CD4-positive, alpha-beta T cell (primary cell): ENCODE data around the gene SLC37A2. TPM values are rescaled to one million over a fixed set of nuclear protein-coding genes. Genes with fewer than 3 reads are reported as not detected.

Source experiments
- ATAC-seq: fragments of 200-7000 bp; cut with Tn5 transposase; one replicate; pipeline ENCODE4 v1.10.0; 2022; ENCODE audit warnings: mild to moderate bottlenecking; ENCODE audit not compliant: poor library complexity
- CTCF ChIA-PET: fragments of 350-600 bp; sonication (Branson Sonifier 250); formaldehyde crosslinking; loops from one replicate; lab custom pipeline; 2021; ENCODE audit warnings: antibody characterized with exemption, inconsistent platforms; lab: Charles Lee
- POLR2A ChIA-PET: fragments of 350-600 bp; sonication (Branson Sonifier 250); formaldehyde crosslinking; loops from one replicate; lab custom pipeline; 2021; ENCODE audit warnings: antibody characterized with exemption, inconsistent platforms; lab: Charles Lee
- DNase-seq, 14 experiments: peaks; one replicate each; pipeline ENCODE4 v3.0.0-alpha.2; 2013 to 2020; ENCODE audit warnings: mixed read lengths in 2 of 14
- H3K27ac ChIP-seq, 2 donors: one replicate each; pipeline versions ENCODE4 v1.5.1 to v1.7.0; 2013; ENCODE audit warnings: low read length in 2 of 2, low read depth in 1 of 2, mild to moderate bottlenecking in 1 of 2
- H3K27me3 ChIP-seq, 2 experiments: 1 replicate in 1 of 2; 2 replicates in 1 of 2; pipeline versions ENCODE4 v1.6.1 to v1.7.0; 2013; ENCODE audit warnings: low read length in 2 of 2, control low read depth in 1 of 2, mild to moderate bottlenecking in 1 of 2, moderate library complexity in 1 of 2; ENCODE audit not compliant: insufficient read depth in 2 of 2, control insufficient read depth in 1 of 2
- H3K36me3 ChIP-seq: one replicate; pipeline ENCODE4 v1.6.1; 2013; ENCODE audit warnings: low read length, control low read depth; ENCODE audit not compliant: insufficient read depth
- H3K4me1 ChIP-seq: one replicate; pipeline ENCODE4 v1.6.1; 2013; ENCODE audit warnings: low read length, control low read depth; ENCODE audit not compliant: insufficient read depth
- H3K4me3 ChIP-seq: one replicate; pipeline ENCODE4 v1.5.1; 2013; ENCODE audit warnings: mild to moderate bottlenecking, low read length, moderate library complexity
- H3K9me3 ChIP-seq, 2 experiments: 1 replicate in 1 of 2; 2 replicates in 1 of 2; pipeline versions ENCODE4 v1.6.1 to v1.7.0; 2013; ENCODE audit warnings: low read length in 2 of 2, mild to moderate bottlenecking in 2 of 2, control low read depth in 1 of 2, moderate library complexity in 1 of 2; ENCODE audit not compliant: control insufficient read depth in 1 of 2, insufficient read depth in 1 of 2
- H3K27ac Mint-ChIP-seq: one replicate; pipeline ENCODE4 v1.8.0; 2020; ENCODE audit warnings: mixed read lengths
- H3K27me3 Mint-ChIP-seq: one replicate; pipeline ENCODE4 v1.8.0; 2021; ENCODE audit warnings: mixed read lengths
- H3K36me3 Mint-ChIP-seq: one replicate; pipeline ENCODE4 v1.8.0; 2021; ENCODE audit warnings: low read depth, mixed read lengths
- H3K4me1 Mint-ChIP-seq: one replicate; pipeline ENCODE4 v1.8.0; 2021; ENCODE audit warnings: low read depth, mixed read lengths
- H3K4me3 Mint-ChIP-seq: one replicate; pipeline ENCODE4 v1.8.0; 2020; ENCODE audit warnings: mild to moderate bottlenecking, mixed read lengths
- H3K9me3 Mint-ChIP-seq: one replicate; pipeline ENCODE4 v1.8.0; 2020; ENCODE audit warnings: mixed read lengths
- intact Hi-C, 2 experiments: fragments of 100-400 bp; cut with DNase I in 1 of 2; cut with micrococcal nuclease in 1 of 2; formaldehyde crosslinking; loops; one replicate each; pipeline versions ENCODE4 v1.15.1 to v1.9.0; 2023 to 2025; cut with DNase I, micrococcal nuclease
- total RNA-seq, 174 experiments: library from RNA in 2 of 174; stranded (reverse) in 2 of 174; gene quantifications; one replicate each; pipeline ENCODE4 v1.2.3 and lab custom pipeline; 2021 to 2026
- TF ChIP-seq, protein P1 (sequence below): fragments of 200-600 bp; IDR thresholded peaks from one replicate; pipeline ENCODE4 v1.8.0; 2022; ENCODE audit warnings: antibody characterized with exemption, mild to moderate bottlenecking

The SLC37A2 gene
- total RNA-seq, 2 experiments from 2014 or later, result 0.25 to 0.34 TPM

DNA sequence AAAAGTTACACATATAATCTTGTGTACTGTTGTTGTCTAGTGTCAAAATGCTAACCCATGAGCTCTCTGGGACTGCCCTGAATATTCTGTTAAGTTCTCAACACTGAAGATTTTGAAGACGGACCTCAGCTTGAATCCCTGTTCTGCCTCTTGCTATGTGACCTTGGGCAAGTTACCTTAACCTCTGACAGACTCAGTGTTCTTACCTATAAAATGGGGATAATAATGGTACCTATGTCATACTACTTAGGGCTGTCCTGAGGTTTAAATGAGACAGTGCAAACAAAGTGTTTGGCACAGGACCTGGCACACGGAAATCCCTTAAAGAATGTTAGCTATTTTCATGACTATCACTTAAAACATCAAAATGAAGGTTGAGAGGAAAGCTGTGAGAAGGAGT, 37.0 kb downstream of the SLC37A2 start:
- DNase-seq (no peak), ATAC-seq (no peak)
- no peaks in the 10 kb centered on the region for H3K9me3 ChIP-seq
- intact Hi-C loops, result no loop called here
- H3K27me3 ChIP-seq, result no peaks in the 10 kb centered on the region
- CTCF ChIA-PET, result no interaction called here
- H3K27ac ChIP-seq, result no peak overlapping the region
- peaks cover 15% of the 10 kb centered on the region for H3K36me3 ChIP-seq
- POLR2A ChIA-PET, result no interaction called here
- Mint-ChIP-seq H3K36me3 (peaks cover 67% of the 10 kb centered on the region), H3K27me3 (no peaks in the 10 kb centered on the region), H3K4me1 (no peaks in the 10 kb centered on the region), H3K27ac (no peak overlapping the region), H3K9me3 (no peaks in the 10 kb centered on the region), H3K4me3 (no peak overlapping the region)
- H3K4me3 ChIP-seq, result no peak overlapping the region
- TF ChIP-seq, protein P1, sequence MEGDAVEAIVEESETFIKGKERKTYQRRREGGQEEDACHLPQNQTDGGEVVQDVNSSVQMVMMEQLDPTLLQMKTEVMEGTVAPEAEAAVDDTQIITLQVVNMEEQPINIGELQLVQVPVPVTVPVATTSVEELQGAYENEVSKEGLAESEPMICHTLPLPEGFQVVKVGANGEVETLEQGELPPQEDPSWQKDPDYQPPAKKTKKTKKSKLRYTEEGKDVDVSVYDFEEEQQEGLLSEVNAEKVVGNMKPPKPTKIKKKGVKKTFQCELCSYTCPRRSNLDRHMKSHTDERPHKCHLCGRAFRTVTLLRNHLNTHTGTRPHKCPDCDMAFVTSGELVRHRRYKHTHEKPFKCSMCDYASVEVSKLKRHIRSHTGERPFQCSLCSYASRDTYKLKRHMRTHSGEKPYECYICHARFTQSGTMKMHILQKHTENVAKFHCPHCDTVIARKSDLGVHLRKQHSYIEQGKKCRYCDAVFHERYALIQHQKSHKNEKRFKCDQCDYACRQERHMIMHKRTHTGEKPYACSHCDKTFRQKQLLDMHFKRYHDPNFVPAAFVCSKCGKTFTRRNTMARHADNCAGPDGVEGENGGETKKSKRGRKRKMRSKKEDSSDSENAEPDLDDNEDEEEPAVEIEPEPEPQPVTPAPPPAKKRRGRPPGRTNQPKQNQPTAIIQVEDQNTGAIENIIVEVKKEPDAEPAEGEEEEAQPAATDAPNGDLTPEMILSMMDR, result no peak
- no peaks in the 10 kb centered on the region for H3K4me1 ChIP-seq

DNA sequence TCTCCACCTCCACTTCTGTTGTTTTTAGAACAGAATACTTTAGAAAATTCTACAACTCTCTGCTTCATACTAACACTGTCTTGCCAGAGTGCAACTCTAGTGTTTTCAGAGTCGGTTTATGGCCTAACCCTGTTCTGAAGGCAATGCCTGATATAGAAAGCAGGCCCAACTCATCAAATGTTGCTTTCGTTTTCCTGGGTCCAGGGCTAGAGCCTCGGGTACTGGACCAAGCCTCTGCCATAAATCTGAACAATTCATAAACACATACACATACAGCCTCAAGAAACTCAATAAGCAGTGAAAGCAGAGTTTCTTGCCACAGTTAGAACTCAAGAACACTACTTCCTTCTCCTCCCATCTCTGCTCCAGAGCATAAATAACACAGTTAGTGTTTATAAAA, 38.5 kb downstream of the SLC37A2 start:
- intact Hi-C loops, result no loop called here
- no peaks in the 10 kb centered on the region for H3K4me1 ChIP-seq
- Mint-ChIP-seq H3K9me3 (no peaks in the 10 kb centered on the region), H3K27ac (no peak overlapping the region), H3K36me3 (peaks cover 55% of the 10 kb centered on the region), H3K27me3 (no peaks in the 10 kb centered on the region), H3K4me1 (no peaks in the 10 kb centered on the region), H3K4me3 (no peak overlapping the region)
- DNase-seq (no peak), ATAC-seq (no peak)
- ChIA-PET CTCF (no interaction called here), POLR2A (no interaction called here)
- no peak overlapping the region for H3K4me3 ChIP-seq
- H3K27ac ChIP-seq, result no peak overlapping the region
- H3K9me3 ChIP-seq, result no peaks in the 10 kb centered on the region
- TF ChIP-seq, protein P1, result no peak
- peaks cover 15% of the 10 kb centered on the region for H3K36me3 ChIP-seq
- no peaks in the 10 kb centered on the region for H3K27me3 ChIP-seq

DNA sequence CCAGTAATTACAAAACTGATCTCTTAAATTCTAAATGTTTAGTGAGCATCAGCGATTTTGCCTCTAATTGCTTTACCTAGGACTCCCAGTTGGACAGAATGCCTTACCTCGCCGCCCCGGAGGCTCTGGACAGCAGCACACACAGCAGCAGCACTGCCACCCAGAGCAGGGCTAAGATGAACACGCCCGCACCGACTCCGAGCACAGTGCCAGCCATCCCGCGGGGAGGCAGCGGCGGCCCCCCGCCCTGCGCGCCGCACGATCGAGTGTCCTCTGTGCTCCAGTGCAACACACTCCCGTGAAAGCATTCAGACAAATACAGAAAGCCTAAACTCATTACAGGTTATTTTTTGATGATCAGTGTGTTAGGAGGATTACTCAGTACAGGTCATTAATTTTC, 38.9 kb downstream of the SLC37A2 start:
- Mint-ChIP-seq H3K4me1 (no peaks in the 10 kb centered on the region), H3K4me3 (no peak overlapping the region), H3K36me3 (peaks cover 51% of the 10 kb centered on the region), H3K9me3 (no peaks in the 10 kb centered on the region), H3K27me3 (no peaks in the 10 kb centered on the region), H3K27ac (no peak overlapping the region)
- intact Hi-C loops, result no loop called here
- Histone ChIP-seq H3K36me3 (peaks cover 15% of the 10 kb centered on the region), H3K27me3 (no peaks in the 10 kb centered on the region), H3K27ac (no peak overlapping the region), H3K4me3 (no peak overlapping the region), H3K4me1 (no peaks in the 10 kb centered on the region), H3K9me3 (no peaks in the 10 kb centered on the region)
- ATAC-seq (no peak), DNase-seq (no peak)
- ChIA-PET POLR2A (interaction anchor here (1.6 kb wide), 1 partner anchor 10 kb away, joined by 7 read pairs; the partner anchor contains the start of gene TMEM218), CTCF (no interaction called here)
- TF ChIP-seq, protein P1, result no peak
